Inflammatory macrophage (primary cell): ENCODE results near the gene SH3PXD2B.
A peak's percentile ranks its signal among the peaks of the same experiment; 100 is the strongest.

Experiments
- DNase-seq, 2 donors: peaks; one replicate each; pipeline ENCODE4 v3.0.0-alpha.2; 2020 to 2022

Gene SH3PXD2B

DNA sequence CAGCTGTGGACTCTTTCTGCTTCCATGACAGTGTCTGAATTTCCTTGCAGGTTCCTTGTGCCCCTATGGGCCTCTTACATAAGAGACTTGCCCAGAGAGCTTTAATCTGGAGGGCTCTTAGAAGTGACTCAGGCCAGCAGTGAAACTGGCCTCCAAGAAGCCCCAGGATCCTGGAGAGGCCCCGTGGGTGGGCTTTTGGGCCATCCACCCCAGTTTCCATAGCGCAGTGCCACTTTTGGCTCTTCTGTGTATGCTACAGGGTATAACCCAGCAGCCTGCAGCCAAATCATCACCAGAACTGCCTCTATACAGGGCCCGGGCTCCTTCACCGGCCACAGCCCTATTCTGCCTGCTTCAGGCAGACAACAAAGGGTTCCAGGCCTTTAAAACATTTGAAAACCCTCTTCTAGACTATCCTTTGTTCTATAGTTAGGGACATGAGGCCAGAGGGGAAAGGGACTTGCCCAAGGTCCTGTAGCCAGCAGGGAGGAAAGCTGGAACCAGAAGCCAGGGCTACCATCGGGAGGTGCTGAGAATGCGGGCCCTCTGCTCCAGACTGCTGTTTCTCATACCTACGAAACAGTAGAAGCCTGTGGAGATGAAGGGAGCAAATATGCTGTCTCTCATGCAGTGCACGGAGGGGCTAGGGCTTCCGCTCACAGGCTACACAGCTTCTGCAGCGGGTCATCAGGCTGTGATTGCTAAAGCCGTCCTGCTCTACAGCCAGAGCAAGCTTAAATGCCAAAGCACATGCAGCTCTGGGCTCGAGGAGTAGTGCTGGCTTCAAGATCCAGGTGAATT, 18.0 kb downstream of the SH3PXD2B start:
- no peak for DNase-seq

DNA sequence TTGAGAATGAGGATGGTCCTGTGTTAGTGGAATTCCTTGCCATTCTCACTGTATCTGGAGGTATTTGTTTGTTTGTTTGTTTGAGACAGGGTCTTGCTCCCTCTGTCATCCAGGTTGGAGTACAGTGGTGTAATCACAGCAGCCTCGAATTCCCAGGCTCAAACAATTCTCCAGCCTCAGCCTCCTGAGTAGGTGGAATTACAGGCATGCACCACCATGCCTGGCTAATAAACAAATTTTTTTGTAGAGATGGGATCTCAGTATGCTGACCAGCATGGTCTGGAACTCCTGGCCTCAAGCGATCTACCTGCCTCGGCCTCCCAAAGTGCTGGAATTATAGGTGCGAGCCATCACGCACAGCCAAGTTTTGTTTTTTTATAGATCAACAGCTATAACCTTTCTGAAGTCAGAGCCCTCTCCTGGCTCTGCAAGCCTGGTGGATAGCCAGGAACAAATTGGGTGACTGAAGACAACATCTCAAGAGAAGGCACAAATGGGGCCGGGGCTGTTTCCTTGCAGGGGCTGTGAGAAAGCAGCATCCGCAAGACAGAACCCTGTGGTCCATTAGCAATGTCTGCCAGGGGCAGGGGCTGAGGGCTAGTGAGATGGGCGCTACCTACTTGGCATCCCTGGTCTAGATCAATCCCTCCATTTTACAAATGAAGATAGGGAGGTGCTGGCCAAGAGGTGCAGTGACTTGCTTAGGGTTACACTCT, 18.8 kb downstream of the SH3PXD2B start:
- no peak for DNase-seq

DNA sequence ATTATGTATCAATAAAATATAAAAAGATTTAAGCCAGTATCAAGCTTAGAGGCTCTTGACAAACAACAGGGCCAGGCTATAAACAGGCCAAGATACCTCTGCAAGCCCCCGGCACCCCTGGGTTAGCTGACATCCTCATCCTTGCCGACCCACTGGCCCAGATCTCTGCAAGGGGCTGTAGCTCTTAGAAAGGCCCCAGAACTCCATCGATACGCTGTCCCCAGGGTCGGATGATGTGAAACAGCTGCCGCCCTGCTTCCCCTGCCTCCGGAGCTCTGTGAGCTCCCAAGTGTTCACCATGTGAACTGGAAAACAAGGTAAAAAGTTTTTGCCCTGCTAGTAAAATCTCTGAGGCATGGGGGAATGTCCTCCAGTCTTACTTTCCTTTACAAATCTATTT, 20.1 kb downstream of the SH3PXD2B start:
- DNase-seq, result no peak

DNA sequence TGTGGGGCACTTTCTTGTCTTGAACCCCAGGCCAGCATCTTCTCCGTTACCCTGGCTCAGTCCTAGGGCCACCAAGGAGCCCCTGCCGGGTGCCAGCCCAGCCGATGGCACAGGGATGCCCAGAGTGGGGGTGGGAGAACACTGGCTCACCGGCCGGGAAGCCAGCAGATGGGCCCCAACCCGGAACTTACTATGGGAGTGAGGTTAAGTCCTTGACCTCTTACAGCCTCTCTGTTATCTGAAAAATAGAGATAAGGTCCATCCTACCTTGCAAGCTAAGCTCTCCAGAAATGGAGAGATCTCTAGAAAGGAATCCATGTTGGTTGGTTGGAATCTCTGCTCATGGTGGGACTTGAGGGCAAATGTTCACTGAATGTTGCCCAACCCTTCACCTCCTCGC, 20.8 kb downstream of the SH3PXD2B start:
- DNase-seq, result no peak

DNA sequence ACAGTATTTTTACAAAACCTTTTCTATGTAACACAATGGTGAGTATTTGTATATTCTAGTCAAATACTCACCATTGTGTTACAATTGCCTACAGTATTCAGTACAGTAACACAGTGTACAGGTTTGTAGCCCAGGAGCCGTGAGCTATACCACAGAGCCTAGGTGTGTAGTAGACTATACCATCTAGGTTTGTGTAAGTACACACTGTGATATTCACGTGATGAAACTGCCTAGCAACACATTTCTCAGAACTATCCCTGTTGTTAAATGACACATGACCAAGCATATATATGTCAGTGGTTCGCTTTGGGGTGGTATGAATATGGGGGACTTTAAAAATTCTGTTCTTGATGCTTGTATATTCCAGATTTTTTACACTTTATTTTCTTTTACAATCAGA, 21.3 kb downstream of the SH3PXD2B start:
- DNase-seq, result no peak

DNA sequence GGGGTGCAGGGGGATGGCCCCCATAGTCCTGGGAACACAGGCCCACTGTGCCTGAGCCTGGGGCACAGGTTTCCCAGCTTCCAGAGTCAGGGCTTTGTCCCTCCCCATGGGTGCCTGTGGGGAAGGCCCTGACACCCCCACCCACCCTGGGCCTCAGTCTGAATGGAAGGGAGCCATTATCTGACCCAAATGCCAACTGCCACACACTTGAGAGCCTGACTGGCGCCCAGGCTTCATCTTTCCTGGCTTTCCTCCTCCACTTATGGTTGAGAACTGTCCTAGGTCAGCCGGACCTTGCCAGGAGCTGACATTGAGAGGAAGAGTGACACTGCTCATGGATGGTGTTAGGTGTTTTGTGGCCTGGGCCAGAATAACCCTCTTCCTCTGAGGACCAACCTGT, 24.0 kb downstream of the SH3PXD2B start:
- no peak for DNase-seq

DNA sequence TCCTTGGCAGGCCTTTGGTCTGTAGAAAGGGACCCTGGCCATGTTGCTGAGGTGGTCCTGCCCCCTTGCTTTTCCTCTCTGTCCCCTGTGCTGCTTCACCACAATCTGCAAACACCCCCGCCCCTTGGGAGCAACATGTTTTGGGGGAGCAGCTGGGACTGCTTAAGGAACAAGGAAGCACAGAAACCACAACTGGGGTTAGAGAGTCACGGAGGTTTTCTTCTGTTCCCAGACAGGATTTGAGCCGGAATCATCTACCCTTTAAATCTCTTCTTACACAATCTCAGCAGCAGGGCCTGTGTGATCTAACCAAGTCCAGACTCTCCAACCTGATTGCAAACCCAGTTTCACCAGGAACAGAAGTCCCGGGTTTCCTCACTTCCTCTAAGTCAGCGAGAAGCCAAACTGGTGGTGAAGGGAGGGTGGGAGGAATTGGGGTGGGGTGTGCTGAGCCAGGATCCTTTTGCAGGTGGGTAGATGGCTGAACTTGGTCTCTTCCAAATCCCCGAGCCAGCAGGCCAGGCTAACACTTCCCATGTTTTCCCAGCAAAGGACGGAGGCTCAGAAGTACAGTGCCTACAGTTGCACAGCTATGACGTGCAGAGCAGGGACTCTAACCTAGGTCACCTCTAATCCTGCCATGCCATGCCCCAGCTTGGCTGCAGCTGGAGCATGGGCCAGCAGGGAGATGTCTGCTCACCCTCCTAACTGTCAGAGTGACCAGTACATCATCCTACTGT, 25.0 kb downstream of the SH3PXD2B start:
- DNase-seq, result peak; percentile 86 to 94

DNA sequence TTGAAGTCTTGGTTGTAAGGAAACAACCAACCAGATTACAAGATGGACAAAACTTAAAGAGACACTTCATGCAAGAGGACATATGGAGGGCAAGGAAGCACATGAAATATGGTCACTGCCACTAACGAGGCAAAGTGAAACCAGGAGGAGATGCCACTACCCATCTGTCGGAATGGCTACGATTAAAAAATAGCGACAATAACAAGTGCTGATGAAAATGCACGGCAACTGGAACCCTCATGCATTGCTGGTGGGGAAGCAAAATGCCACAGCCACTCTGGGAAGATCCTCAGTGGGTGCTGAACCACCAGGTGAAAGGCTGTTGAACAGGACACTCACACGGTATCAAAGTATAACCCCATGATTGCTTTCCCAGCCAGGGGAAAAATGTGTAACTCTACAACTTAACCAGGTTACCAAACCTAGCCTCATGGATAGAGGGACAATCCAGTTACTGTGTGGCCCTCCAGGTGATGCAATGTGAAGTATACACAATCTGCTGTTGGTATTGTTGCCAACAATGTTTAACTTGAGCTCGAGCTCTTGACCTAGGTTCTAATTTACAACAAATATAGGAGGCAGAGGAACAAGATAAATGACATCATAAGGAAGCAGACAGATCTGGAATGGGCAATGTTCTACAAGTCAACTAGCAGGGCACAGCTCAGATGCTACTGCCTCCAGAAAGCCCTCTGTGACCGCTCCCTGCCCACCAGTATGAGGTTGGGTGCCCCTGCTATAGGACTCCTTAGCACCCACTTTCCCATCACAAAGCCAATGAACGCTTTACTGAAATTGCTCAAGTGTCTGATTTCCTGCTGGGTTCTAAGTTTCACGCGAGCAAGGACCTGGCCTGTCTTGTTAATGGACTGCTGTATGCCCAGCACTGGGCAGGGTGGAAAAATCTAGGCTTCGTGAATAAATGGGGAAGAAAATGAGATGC, 25.8 kb downstream of the SH3PXD2B start:
- DNase-seq, result no peak

DNA sequence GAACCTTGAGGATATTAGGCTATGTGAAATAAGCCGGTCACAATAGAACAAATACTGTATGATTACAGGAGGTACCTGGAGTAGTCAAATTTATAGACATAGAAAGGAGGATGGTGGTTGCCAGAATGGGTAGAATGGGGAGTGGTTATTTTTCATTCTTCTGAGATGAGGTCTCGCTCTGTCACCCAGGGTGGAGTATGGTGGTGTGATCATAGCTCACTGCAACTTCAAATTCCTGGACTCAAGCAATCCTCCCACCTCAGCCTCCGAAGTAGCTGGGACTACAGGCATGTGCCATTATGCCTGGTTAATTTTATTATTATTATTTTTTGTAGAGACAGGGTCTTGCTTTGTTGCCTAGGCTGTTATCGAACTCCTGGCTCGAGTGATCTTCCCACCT, 27.1 kb downstream of the SH3PXD2B start:
- DNase-seq, result no peak

DNA sequence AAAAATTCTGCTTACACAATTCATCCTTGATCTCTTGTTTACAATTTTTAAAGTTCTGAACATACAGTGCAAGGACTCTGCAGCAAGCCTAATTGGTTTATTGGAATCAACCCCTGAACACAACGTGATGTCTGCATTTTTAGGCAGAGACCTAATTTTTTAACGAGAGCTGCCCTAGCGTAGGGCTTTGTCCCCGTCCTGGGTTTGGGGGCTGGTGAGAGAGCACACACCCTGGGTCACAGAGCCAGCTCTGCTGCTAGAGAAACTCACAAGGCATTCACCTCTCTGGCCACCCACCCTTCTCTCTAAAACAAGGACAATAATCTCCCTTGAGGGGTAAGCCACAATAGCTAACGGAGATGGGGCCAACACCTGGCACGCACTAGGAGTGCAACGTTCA, 28.2 kb downstream of the SH3PXD2B start:
- no peak for DNase-seq

DNA sequence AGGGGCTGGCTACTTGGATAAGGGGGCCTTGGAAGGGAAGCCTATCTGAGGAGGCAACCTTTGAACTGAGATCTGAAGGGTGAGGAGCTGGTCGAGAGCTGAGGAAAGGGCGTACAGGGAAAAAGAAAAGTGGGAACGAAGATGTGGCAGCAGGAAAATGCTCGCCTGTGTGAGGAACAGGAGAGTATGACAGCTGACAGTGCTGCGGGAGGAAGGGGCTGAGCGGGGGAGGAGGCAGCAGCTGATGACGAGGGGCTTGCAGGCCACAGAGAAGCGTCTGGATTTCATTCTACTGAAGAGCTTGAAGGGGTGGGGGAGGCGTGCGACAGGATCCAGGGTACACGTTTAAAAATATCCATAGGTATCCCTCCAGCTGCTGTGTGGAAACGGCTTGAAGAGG, 28.9 kb downstream of the SH3PXD2B start:
- DNase-seq, result no peak

DNA sequence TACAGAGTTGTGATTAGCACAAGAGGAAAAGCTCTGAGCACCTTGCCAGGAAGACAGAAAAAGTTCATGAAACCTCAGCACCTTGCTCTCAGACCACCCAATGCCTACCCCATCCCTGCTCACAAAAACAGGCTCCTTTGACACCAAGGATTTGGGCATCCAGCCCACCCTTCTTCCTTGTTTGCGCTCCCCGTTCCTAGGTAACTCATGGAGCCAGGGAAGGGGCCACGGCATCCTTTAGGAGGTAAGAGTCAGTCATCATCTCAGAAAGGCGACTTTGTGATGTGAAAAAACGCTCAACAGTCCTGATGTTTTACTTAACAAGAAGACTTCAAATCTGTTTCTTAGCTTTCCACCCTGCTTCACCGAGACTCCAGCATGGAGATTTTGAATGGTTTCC, 29.5 kb downstream of the SH3PXD2B start:
- DNase-seq, result no peak

DNA sequence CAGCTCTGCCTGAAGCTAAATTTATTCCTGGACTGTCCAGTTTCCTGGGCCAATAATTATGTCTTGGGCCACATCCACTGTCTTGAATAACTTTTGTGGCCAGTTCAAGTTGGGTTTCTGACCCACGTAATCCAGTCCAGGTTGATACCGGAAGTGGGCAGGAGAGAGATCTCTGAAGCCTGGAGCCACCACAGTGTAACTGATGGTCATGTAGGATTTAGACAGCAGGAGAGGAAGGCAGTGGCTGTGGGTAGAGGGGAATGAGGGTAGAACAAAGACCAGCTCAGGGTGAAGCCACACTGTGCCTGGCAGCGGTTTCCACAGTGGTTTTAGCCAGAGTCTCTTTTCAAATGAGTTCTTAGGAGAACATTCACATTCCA, 30.2 kb downstream of the SH3PXD2B start:
- no peak for DNase-seq

DNA sequence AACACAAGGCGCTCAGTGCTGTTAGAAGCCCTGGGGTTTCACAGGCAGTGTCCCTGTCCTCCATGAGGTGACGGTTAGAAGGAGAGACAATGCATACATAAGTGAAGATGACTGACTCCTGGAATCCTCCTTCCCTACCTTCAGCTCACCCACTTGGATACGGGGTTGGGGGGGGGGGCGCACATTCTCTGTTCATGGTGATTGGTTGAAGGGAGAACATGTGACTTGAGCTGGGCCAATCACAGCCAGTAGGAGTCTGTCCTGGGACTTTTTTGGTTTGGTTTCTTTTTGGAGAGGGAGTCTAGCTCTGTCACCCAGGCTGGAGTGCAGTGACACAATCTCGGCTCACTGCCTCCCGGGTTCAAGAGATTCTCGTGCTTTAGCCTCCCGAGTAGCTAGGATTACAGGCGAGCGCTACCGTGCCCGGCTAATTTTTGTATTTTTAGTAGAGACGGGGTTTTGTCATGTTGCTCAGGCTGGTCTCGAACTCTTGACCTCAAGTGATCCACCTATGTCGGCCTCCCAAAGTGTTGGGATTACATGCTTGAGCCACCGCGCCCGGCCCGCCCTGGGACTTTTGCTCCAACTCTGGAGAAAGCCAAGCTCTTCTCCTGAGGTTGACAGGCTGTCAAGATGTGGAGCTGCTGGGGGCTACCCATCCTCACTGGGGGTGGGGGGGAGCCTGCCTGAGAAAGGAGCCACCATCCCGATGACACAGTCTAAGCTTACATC, 30.8 kb downstream of the SH3PXD2B start:
- DNase-seq, result no peak

DNA sequence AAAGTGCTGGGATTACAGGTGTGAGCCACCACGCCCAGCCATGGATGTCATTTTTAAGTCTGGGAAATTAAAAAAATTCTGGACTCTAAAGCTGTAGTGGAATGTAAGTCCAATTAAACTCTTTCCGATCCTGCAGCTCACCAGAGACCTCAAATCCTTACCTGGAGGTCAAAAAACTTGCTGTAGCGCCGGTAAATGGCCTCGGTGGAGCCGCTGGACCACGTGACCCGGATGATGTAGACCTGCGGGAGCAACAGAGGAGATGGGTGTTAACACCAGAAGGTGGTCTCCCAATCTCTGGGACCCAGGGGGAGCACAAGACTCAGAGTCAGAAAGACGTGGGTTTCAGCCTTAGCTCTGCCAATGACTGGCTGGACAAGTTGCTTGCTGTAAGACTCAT, 32.1 kb downstream of the SH3PXD2B start:
- no peak for DNase-seq

DNA sequence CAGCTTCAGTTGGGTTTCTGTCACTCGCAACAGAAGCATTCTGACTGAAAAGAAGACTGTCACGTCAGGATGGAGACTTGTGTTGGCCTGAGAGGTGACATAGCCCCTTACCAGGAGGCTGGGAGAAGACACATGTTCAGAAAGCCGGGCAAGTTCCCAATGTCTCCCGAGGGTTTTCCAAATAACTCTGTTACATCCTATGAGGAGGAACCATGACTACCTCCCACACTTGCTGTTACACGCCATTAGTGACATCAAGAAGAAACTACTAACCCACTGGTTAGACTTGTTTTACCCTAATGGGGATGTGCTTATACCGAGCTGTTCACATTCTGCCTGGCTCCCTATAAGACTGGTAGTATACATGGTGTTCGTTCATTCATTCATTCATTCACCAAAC, 33.3 kb downstream of the SH3PXD2B start:
- DNase-seq, result peak in 1 of 2 donors; percentile 22

DNA sequence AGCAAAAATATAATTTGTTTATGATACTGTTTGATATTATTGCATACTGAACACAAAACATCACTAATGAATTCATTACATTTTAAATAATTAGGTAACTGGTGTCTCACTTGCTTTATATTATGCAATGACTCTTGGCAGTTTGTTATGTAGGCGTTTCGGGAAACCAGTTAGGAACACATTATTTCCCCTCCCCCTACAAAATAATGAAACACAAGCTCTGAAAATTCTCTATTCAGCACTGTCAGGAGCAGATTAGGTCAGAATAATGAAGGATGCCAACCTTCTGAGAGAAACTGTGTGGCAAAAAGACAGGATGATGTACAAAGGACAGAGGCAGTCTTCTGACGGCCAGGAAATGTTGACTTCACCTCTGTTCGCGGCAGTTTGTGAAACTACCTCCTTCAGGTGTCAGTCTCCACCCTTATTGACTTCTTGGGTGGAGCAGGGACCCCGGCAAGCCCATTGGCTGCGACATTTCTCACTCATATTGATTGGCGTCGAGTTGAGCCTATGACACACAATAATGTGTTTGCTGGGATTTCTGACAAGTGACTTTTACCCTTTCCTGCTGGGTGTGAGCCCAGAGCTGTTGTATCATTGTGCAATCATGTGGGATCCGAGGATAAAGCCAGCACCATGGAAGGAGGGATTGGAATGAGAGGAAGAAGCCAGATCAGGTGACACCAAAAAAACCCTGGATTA, 33.9 kb downstream of the SH3PXD2B start:
- DNase-seq, result peak; percentile 70 to 84

DNA sequence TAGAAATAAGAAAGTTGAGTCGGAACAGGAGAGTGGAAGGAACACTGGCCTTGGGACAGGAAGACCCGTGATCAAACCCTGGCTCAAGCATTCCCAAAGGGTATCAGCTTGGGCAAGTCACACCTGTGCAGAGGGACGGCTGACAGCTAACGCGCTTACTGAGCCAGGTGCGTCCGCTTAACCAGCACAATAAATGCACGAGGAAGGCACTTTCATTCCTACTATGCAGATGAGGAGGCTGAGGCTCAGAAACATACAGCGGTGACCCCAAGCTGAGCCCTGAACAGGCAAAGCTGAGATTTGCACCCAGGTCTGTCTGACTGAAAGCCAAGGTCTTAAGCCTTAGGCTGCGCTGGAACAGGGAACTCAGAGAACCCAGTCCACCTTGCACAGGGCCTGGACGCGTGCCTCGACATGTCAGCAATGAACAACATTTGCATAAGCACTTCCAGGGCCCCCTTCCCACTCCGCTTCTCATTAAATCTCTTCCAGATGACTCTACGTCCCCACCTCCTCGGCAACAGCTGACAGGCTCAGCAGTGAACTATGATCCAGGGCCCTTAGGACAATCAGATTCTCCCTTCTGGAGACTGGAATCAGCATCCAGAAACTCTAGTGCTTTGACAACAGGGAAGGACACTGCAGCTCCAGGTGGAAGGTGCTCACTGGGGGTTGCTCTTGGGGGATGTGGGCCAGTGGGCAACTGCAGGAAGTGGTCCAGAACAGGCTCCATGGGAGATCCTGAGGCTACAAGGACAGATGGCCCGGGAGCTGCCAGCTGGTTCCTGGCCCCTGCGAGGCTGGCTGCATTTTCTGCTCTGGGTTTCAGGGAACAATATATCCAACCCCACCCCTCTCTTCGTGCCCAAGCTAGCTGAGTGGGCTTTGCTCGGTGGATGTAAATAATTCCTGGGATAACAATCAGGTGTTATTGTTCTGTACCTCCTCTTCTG, 35.2 kb downstream of the SH3PXD2B start:
- DNase-seq, result no peak

DNA sequence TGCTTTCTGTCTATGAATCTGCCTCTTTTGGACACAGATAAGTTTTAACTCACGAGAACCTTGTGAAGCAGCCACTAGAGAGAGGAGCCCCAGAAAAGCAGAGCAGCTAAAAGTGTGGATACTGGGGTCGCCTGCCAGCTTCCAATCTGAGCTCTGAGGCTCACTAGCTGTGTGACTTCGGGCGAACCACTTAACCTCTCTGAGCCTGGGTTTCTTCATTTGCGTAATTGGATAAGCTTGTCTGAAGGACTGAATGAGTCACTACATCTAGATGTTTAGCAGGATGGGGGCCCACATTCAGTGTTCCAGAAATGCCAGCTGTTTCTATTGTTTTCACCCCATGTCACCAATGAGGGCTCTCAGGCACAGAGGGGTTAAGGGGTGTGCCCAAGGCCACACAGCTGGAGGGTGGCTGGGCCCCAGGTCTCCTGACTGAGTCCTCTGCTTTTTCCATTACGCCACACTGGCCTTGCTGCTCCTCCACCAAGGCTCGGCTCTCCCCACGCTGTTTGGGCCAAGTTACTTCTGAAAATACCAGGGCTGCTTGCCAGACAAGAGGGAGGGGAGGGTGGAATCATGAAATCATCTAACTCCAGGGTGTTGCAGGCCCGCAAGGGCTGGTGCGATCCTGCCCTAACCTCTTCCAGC, 36.2 kb downstream of the SH3PXD2B start:
- peak; percentile 95 for DNase-seq
